HG03060 (cell line): ENCODE results near the gene FUT1.
"Not testable (repeated sequence)": the region's sequence is repeated elsewhere in the genome, so short reads cannot be mapped to it uniquely, and the experiment has no call there.

Experiments used
- ATAC-seq: cut with Tn5 transposase; IDR thresholded peaks from one replicate; pipeline ENCODE4 v1.9.1; 2021; ENCODE audit warnings: low read depth, moderate number of reproducible peaks; ENCODE audit not compliant: unreplicated experiment

FUT1 gene

GRCh38 chr19:48768994-48769713, 16.7 kb upstream of the FUT1 start:
- no peak for ATAC-seq

GRCh38 chr19:48768171-48768753, 15.8 kb upstream of the FUT1 start:
- not testable (repeated sequence) for ATAC-seq

- not testable (repeated sequence) for ATAC-seq
These were observed 13.4 kb upstream of the FUT1 start for GRCh38 chr19:48765816-48766215.

GRCh38 chr19:48760504-48761205, 8.2 kb upstream of the FUT1 start:
- no peak for ATAC-seq

GRCh38 chr19:48757741-48758144, 5.3 kb upstream of the FUT1 start:
- no peak for ATAC-seq

GRCh38 chr19:48757089-48757675, 4.7 kb upstream of the FUT1 start:
- no peak for ATAC-seq

GRCh38 chr19:48756686-48757085, 4.2 kb upstream of the FUT1 start:
- ATAC-seq, result no peak

GRCh38 chr19:48756212-48756611, 3.8 kb upstream of the FUT1 start:
- ATAC-seq, result no peak

GRCh38 chr19:48755787-48756186, 3.3 kb upstream of the FUT1 start:
- ATAC-seq, result no peak

- ATAC-seq, result no peak
These were observed 2.7 kb upstream of the FUT1 start, which contains the start of gene FGF21 for GRCh38 chr19:48755084-48755641. Gene FGF21, plus strand, starts transcription at chr19:48755524. Its CDS starts 713 bp downstream, at chr19:48756237.

- ATAC-seq, result no peak
These were observed 471 bp downstream of the FUT1 start for GRCh38 chr19:48751845-48752495.

GRCh38 chr19:48750771-48751504, 1.5 kb downstream of the FUT1 start:
- no peak for ATAC-seq

GRCh38 chr19:48750351-48750750, 2.1 kb downstream of the FUT1 start:
- no peak for ATAC-seq

- no peak for ATAC-seq
These were observed 2.8 kb downstream of the FUT1 start for GRCh38 chr19:48749571-48750198.

GRCh38 chr19:48746738-48747575, 5.5 kb downstream of the FUT1 start, which contains the start of gene IZUMO1:
Gene IZUMO1, minus strand, starts transcription at chr19:48746909. Its CDS starts 1,050 bp downstream, at chr19:48745859.
- no peak for ATAC-seq

GRCh38 chr19:48746110-48746509, 6.3 kb downstream of the FUT1 start:
- no peak for ATAC-seq

- ATAC-seq, result no peak
These were observed 7.0 kb downstream of the FUT1 start for GRCh38 chr19:48745208-48745995.

- ATAC-seq, result no peak
These were observed 10.3 kb downstream of the FUT1 start for GRCh38 chr19:48742096-48742495.
